ENCODE results near the gene WNK2.

The WNK2 gene

GRCh38 chr9:93258818-93259489, 75.0 kb downstream of the WNK2 start:
- 93% methylated on average over 28 of the region's 33 CpGs for WGBS
- Histone ChIP-seq H3K27me3 (ENCODE audit: insufficient read depth, low read length) (no peaks in the 10 kb centered on the region), H3K9me3 (ENCODE audit: insufficient read depth, low read depth, low read length) (no peaks in the 10 kb centered on the region), H3K9ac (ENCODE audit: low read depth, low read length) (no peak overlapping the region), H3K4me3 (ENCODE audit: low read length) (no peak overlapping the region), H3K4me1 (ENCODE audit: insufficient read depth, low read length) (no peaks in the 10 kb centered on the region), H3K36me3 (ENCODE audit: insufficient read depth, low read length) (peaks cover 5% of the 10 kb centered on the region; the same call in 1 of the 2 replicates), H3K27ac (ENCODE audit: low read depth, low read length) (no peak overlapping the region)

- Histone ChIP-seq H3K36me3 (ENCODE audit: insufficient read depth, low read length) (peaks cover 3% of the 10 kb centered on the region; the same call in 1 of the 2 replicates), H3K27me3 (ENCODE audit: insufficient read depth, low read length) (no peaks in the 10 kb centered on the region), H3K9ac (ENCODE audit: low read depth, low read length) (no peak overlapping the region), H3K27ac (ENCODE audit: low read depth, low read length) (no peak overlapping the region), H3K4me3 (ENCODE audit: low read length) (no peak overlapping the region), H3K4me1 (ENCODE audit: insufficient read depth, low read length) (no peaks in the 10 kb centered on the region), H3K9me3 (ENCODE audit: insufficient read depth, low read depth, low read length) (no peaks in the 10 kb centered on the region)
- WGBS = 92% methylated on average over 20 of the region's 20 CpGs
Measured at GRCh38 chr9:93259490-93260262, 75.7 kb downstream of the WNK2 start.

GRCh38 chr9:93260263-93261066, 76.5 kb downstream of the WNK2 start:
- no peak overlapping the region for H3K9ac ChIP-seq (ENCODE audit: low read depth, low read length)
- WGBS = 94% methylated on average over 12 of the region's 12 CpGs
- H3K9me3 ChIP-seq (ENCODE audit: insufficient read depth, low read depth, low read length) = no peaks in the 10 kb centered on the region
- no peaks in the 10 kb centered on the region for H3K36me3 ChIP-seq (ENCODE audit: insufficient read depth, low read length)
- H3K4me3 ChIP-seq (ENCODE audit: low read length) = no peak overlapping the region
- H3K27ac ChIP-seq (ENCODE audit: low read depth, low read length) = no peak overlapping the region
- no peaks in the 10 kb centered on the region for H3K27me3 ChIP-seq (ENCODE audit: insufficient read depth, low read length)
- no peaks in the 10 kb centered on the region for H3K4me1 ChIP-seq (ENCODE audit: insufficient read depth, low read length)

GRCh38 chr9:93261281-93261680, 77.3 kb downstream of the WNK2 start:
- Histone ChIP-seq H3K9ac (ENCODE audit: low read depth, low read length) (no peak overlapping the region), H3K9me3 (ENCODE audit: insufficient read depth, low read depth, low read length) (no peaks in the 10 kb centered on the region), H3K27me3 (ENCODE audit: insufficient read depth, low read length) (no peaks in the 10 kb centered on the region), H3K27ac (ENCODE audit: low read depth, low read length) (no peak overlapping the region), H3K36me3 (ENCODE audit: insufficient read depth, low read length) (no peaks in the 10 kb centered on the region), H3K4me1 (ENCODE audit: insufficient read depth, low read length) (no peaks in the 10 kb centered on the region), H3K4me3 (ENCODE audit: low read length) (no peak overlapping the region)
- 91% methylated on average over 10 of the region's 10 CpGs for WGBS

GRCh38 chr9:93261735-93262523, 78.0 kb downstream of the WNK2 start:
- H3K4me1 ChIP-seq (ENCODE audit: insufficient read depth, low read length) = no peaks in the 10 kb centered on the region
- H3K27me3 ChIP-seq (ENCODE audit: insufficient read depth, low read length) = no peaks in the 10 kb centered on the region
- 95% methylated on average over 26 of the region's 26 CpGs for WGBS
- no peaks in the 10 kb centered on the region for H3K36me3 ChIP-seq (ENCODE audit: insufficient read depth, low read length)
- no peak overlapping the region for H3K27ac ChIP-seq (ENCODE audit: low read depth, low read length)
- no peak overlapping the region for H3K9ac ChIP-seq (ENCODE audit: low read depth, low read length)
- no peak overlapping the region for H3K4me3 ChIP-seq (ENCODE audit: low read length)
- no peaks in the 10 kb centered on the region for H3K9me3 ChIP-seq (ENCODE audit: insufficient read depth, low read depth, low read length)

- Histone ChIP-seq H3K4me3 (ENCODE audit: low read length) (no peak overlapping the region), H3K36me3 (ENCODE audit: insufficient read depth, low read length) (no peaks in the 10 kb centered on the region), H3K4me1 (ENCODE audit: insufficient read depth, low read length) (no peaks in the 10 kb centered on the region), H3K27ac (ENCODE audit: low read depth, low read length) (no peak overlapping the region), H3K9ac (ENCODE audit: low read depth, low read length) (no peak overlapping the region), H3K9me3 (ENCODE audit: insufficient read depth, low read depth, low read length) (no peaks in the 10 kb centered on the region), H3K27me3 (ENCODE audit: insufficient read depth, low read length) (no peaks in the 10 kb centered on the region)
- WGBS = 85% methylated on average over 19 of the region's 19 CpGs
Measured at GRCh38 chr9:93262537-93263310, 78.8 kb downstream of the WNK2 start.

GRCh38 chr9:93263334-93264229, 79.6 kb downstream of the WNK2 start:
- no peak overlapping the region for H3K27ac ChIP-seq (ENCODE audit: low read depth, low read length)
- no peak overlapping the region for H3K9ac ChIP-seq (ENCODE audit: low read depth, low read length)
- no peaks in the 10 kb centered on the region for H3K9me3 ChIP-seq (ENCODE audit: insufficient read depth, low read depth, low read length)
- H3K36me3 ChIP-seq (ENCODE audit: insufficient read depth, low read length) = peaks cover 5% of the 10 kb centered on the region; the same call in 1 of the 2 replicates
- H3K27me3 ChIP-seq (ENCODE audit: insufficient read depth, low read length) = no peaks in the 10 kb centered on the region
- WGBS = 90% methylated on average over 29 of the region's 41 CpGs
- no peaks in the 10 kb centered on the region for H3K4me1 ChIP-seq (ENCODE audit: insufficient read depth, low read length)
- no peak overlapping the region for H3K4me3 ChIP-seq (ENCODE audit: low read length)

GRCh38 chr9:93264338-93265125, 80.6 kb downstream of the WNK2 start:
- Histone ChIP-seq H3K4me3 (ENCODE audit: low read length) (no peak overlapping the region), H3K9me3 (ENCODE audit: insufficient read depth, low read depth, low read length) (no peaks in the 10 kb centered on the region), H3K27me3 (ENCODE audit: insufficient read depth, low read length) (no peaks in the 10 kb centered on the region), H3K4me1 (ENCODE audit: insufficient read depth, low read length) (no peaks in the 10 kb centered on the region), H3K27ac (ENCODE audit: low read depth, low read length) (no peak overlapping the region), H3K36me3 (ENCODE audit: insufficient read depth, low read length) (peaks cover 15% of the 10 kb centered on the region; the same call in 1 of the 2 replicates), H3K9ac (ENCODE audit: low read depth, low read length) (no peak overlapping the region)
- 92% methylated on average over 14 of the region's 14 CpGs for WGBS

- Histone ChIP-seq H3K4me1 (ENCODE audit: insufficient read depth, low read length) (no peaks in the 10 kb centered on the region), H3K36me3 (ENCODE audit: insufficient read depth, low read length) (peaks cover 18% of the 10 kb centered on the region), H3K9me3 (ENCODE audit: insufficient read depth, low read depth, low read length) (no peaks in the 10 kb centered on the region), H3K27me3 (ENCODE audit: insufficient read depth, low read length) (no peaks in the 10 kb centered on the region), H3K4me3 (ENCODE audit: low read length) (no peak overlapping the region), H3K27ac (ENCODE audit: low read depth, low read length) (no peak overlapping the region), H3K9ac (ENCODE audit: low read depth, low read length) (no peak overlapping the region)
- WGBS = 93% methylated on average over 12 of the region's 12 CpGs
Measured at GRCh38 chr9:93265301-93265971, 81.5 kb downstream of the WNK2 start.

Data from HUES64 (cell line).